Non-pigmented ciliary epithelial cell (primary cell): ENCODE data around the gene CARMIL1.
"Not testable (repeated sequence)": the region's sequence is repeated elsewhere in the genome, so short reads cannot be mapped to it uniquely, and the experiment has no call there.

ENCODE experiments used
- DNase-seq: peaks from one replicate; pipeline ENCODE4 v3.0.0-alpha.2; 2010; ENCODE audit warnings: low read depth

CARMIL1 gene

DNA sequence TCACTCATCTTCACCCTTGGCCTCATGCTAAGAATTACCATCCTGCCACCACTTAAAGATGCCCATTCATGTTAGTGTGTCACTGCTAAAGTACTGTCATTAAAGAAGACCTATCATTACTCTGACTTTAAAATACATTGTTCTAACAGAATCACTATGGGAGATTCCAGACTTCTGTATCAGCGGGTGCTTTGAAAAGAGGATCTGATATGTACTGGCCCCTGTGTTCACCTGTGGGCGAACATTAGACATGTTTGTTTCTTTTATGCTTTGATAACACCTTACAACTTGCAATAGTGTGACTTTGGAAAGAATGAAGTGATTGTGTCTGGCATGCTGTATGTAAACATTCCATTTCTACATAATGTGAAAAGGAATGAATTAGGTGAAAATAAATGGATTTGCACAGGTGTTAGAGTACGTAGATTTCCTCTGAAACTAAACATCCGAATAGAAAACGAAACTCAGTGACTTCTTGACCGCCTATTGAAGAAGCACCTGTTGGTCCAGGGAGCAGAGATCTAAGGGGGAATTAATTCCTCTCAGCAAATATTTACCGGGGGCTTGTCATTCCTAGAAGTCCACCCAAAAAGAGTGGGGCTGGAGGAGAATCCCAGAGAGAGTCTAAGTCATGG is 132.3 kb downstream of the CARMIL1 start:
- DNase-seq = no peak

- no peak for DNase-seq
Measured at GRCh38 chr6:25413207-25413905, 134.2 kb downstream of the CARMIL1 start.

- DNase-seq = no peak
Measured at GRCh38 chr6:25414168-25414567, 135.0 kb downstream of the CARMIL1 start.

DNA sequence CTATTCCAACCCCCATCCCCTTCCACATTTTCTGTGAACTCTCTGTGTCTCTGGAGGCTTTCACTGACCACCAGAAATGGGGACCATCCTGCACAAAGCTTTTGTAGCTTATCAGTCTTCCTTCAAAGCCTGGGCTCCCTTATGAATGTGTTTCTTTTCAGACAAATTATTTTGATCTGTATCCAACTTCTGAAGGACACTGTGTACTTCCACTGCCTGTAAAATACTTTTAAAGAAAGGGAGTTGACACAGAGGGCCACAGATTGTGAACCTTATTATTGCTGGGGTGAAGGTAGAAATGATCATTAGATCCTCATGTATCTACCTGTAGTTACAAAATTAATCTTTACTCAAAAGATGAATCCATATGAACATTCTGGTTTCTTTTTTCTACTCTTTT is 135.6 kb downstream of the CARMIL1 start:
- no peak for DNase-seq

- no peak for DNase-seq
Measured at GRCh38 chr6:25415274-25415673, 136.1 kb downstream of the CARMIL1 start.

DNA sequence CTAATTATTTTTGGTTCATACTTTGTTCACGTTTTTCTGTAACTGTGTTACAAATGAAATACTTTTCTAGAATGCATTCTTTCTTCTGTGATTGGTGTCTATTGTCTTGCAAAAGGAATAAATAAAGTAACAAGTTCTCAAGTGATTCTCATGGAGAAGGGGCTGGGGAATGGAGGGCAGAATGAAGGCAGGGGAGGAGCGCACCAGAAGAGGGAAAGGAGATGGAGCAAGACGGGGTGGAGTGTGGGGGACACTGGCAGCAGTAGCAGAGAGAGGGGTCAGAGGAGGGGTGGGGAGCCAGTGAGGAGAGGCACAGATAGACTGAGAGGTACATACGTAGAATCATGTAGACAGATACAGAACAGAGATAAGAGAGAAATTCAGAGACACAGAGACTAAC is 136.5 kb downstream of the CARMIL1 start:
- DNase-seq = no peak

- DNase-seq = no peak
Measured at GRCh38 chr6:25417046-25417605, 138.0 kb downstream of the CARMIL1 start.

GRCh38 chr6:25418454-25419052 is 139.4 kb downstream of the CARMIL1 start:
- no peak for DNase-seq

- DNase-seq = no peak
Measured at GRCh38 chr6:25419879-25420278, 140.7 kb downstream of the CARMIL1 start.

DNA sequence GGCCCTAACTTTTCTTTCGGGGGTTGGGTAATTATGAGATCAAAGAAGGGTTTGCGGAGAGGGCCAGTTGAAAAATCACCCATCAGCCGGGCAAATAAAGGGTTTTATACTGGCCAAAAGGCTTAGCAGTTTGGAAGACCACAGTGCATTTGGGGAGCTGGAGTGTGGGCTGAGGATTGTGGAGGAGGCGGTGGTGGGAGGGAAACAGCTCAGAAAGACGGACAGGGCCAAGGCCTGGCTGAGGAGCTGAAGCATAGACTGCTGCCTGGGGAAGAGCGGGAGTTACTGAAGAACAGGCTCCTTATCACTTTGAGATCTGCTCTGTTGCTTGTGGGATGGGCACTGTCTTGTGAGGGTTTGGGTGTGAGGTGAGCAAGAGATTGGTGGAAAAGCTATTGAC is 144.2 kb downstream of the CARMIL1 start:
- DNase-seq = no peak

DNA sequence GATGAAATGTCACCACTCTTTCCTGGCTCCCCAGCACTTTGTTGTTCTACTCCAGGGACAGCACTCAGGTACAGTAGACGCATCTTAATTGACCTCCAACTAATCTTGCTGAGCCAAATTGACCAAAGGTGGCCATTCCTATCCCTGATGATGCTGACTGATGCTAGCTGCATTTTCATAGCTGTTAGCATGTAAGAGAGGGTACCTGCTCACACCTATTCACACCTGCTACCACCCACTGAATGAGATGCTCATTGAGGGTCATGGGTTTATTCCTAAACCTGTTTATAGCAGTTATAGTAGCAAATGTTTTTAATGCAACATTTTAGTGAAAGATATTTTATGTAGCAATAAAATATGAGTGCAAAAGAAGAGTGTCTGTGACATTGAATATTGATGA is 145.1 kb downstream of the CARMIL1 start:
- no peak for DNase-seq

- DNase-seq = no peak
Measured at GRCh38 chr6:25427549-25427948, 148.4 kb downstream of the CARMIL1 start.

DNA sequence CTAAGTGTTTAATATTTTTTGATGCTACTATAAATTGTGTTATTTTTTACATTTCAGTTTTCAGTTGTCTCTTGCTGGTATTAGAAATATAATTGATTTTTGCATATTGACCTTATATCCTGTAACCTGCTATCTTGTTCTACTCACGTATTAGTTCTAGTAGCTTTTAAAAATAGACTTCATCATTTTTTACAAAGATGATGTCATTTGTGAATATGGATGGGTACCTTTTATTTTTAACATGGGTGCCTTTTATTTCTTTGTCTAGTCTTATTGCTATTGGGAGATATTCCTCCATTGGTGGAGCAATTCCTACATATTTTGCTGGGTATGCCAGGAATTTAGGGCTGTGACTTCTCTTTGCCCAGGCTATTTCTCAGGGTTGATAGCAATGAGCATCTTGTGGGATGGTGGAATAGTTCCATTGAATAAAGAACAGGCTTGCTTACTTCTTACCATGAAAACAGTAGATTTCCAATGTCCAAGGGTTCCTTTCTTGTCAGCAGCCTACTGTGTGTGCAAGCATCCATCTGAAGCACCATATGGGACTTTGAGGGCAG is 149.7 kb downstream of the CARMIL1 start:
- no peak for DNase-seq

- no peak for DNase-seq
Measured at GRCh38 chr6:25431306-25431974, 152.3 kb downstream of the CARMIL1 start.

- no peak for DNase-seq
Measured at GRCh38 chr6:25431975-25432307, 152.8 kb downstream of the CARMIL1 start.

- DNase-seq = no peak
Measured at GRCh38 chr6:25434921-25435320, 155.7 kb downstream of the CARMIL1 start.

DNA sequence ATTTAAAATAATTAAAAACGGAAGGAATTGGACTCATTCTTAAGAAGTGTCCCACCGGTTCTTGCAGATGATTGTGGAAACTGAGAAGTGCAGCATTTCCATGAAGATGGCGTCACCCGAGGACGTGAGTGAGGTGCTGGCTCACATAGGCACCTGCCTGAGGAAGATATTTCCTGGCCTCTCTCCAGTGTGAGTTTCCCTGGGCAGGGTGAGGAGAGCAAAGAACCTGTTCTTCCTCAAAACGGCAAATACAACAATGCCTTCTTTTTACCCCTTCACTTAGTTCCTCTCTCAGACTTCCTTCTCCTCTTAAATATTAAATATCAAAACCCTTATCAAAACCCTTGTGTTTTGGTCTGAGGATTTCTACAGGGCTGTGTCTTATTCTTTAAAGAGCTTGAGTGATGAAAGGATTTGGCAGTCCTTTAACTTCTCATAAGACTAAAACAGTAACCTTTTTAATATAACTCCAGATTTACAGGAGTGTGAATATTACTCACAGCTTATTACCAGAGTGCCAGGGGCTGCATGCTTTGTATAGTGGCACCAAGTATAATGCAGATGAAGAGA is 156.3 kb downstream of the CARMIL1 start:
- no peak for DNase-seq

GRCh38 chr6:25436760-25437159 is 157.6 kb downstream of the CARMIL1 start:
- DNase-seq = no peak

- DNase-seq = no peak
Measured at GRCh38 chr6:25439368-25439767, 160.2 kb downstream of the CARMIL1 start.

DNA sequence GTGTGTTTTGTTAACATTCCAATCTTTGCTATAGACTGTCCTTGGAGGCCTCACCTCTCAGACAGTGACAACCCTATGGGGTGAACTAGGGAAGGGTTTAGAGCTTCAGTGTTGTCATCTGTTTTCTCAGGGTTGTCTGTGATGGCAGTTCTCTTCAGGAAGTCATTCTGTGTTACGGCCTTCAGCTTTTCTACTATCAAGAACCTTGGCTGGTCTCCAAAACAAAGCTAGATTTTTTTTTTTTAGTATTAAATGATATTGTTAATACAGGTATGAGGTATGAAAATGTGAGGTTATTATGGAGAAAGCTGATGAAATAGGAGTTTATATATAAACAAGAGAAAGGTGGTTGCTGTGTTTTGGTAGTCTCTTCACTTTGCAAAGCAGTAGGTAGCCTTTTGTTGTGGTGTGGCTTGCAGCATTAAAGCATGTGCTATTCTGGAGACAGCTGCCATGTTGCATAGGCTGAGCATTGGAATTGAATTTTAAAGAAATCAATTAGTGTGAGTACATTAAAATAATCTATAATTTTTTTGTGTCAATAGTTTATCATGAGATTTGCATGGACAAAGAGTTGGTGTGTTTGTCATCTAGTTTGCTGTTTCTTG is 162.6 kb downstream of the CARMIL1 start:
- DNase-seq = no peak

- no peak for DNase-seq
Measured at GRCh38 chr6:25442898-25443297, 163.7 kb downstream of the CARMIL1 start.

DNA sequence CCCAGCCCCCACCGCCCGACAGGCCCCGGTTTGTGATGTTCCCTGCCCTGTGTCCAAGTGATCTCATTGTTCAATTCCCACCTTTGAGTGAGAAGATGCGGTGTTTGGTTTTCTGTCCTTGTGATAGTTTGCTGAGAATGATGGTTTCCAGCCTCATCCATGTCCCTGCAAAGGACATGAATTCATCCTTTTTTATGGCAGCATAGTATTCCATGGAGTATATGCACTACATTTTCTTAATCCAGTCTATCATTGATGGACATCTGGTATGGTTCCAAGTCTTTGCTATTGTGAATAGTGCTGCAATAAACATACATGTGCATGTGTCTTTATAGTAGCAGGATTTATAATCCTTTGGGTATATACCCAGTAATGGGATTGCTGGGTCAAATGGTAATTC is 165.3 kb downstream of the CARMIL1 start:
- not testable (repeated sequence) for DNase-seq
